Measurements from ENCODE around the gene GPRIN3. TPM values are rescaled to one million over a fixed set of nuclear protein-coding genes. Genes with fewer than 3 reads are reported as not detected.

GPRIN3 gene
- total RNA-seq, result 5.6 and 10.2 TPM in 2 replicates

GRCh38 chr4:89307446-89308160, at the start of gene GPRIN3:
Gene GPRIN3 (minus strand): TSS chr4:89307800. CDS start chr4:89250110, 57,690 bp downstream.

Other genes with a start within 250 kb of the GPRIN3 start
- gene TIGD2, start 196.3 kb downstream of the GPRIN3 start, total RNA-seq, result 3.3 and 4.1 TPM in 2 replicates